HG03159 (cell line): Measurements from ENCODE around the gene SLAMF1.
"Not testable (repeated sequence)": the region's sequence is repeated elsewhere in the genome, so short reads cannot be mapped to it uniquely, and the experiment has no call there.

Source experiments
- ATAC-seq: cut with Tn5 transposase; IDR thresholded peaks from one replicate; pipeline ENCODE4 v1.9.1; 2021; ENCODE audit warnings: mild to moderate bottlenecking, moderate library complexity; ENCODE audit not compliant: unreplicated experiment

The SLAMF1 gene

GRCh38 chr1:160665330-160666078, 18.7 kb upstream of the SLAMF1 start:
- no peak for ATAC-seq

GRCh38 chr1:160664573-160665051, 17.8 kb upstream of the SLAMF1 start:
- ATAC-seq, result no peak

GRCh38 chr1:160662910-160663309, 16.1 kb upstream of the SLAMF1 start:
- no peak for ATAC-seq

GRCh38 chr1:160659566-160659965, 12.7 kb upstream of the SLAMF1 start:
- no peak for ATAC-seq

- no peak for ATAC-seq
Observed at GRCh38 chr1:160658814-160659193, 12.0 kb upstream of the SLAMF1 start.

GRCh38 chr1:160658162-160658813, 11.4 kb upstream of the SLAMF1 start:
- no peak for ATAC-seq

- ATAC-seq, result no peak
Observed at GRCh38 chr1:160657250-160657781, 10.5 kb upstream of the SLAMF1 start.

- ATAC-seq, result no peak
Observed at GRCh38 chr1:160656737-160657136, 9.9 kb upstream of the SLAMF1 start.

GRCh38 chr1:160653620-160654016, 6.8 kb upstream of the SLAMF1 start:
- ATAC-seq, result no peak

GRCh38 chr1:160652924-160653619, 6.2 kb upstream of the SLAMF1 start:
- no peak for ATAC-seq

- ATAC-seq, result not testable (repeated sequence)
Observed at GRCh38 chr1:160652065-160652641, 5.3 kb upstream of the SLAMF1 start.

- ATAC-seq, result no peak
Observed at GRCh38 chr1:160651433-160652064, 4.7 kb upstream of the SLAMF1 start.

GRCh38 chr1:160647329-160647720, 481 bp upstream of the SLAMF1 start:
- ATAC-seq, result no peak

GRCh38 chr1:160646180-160646579, 664 bp downstream of the SLAMF1 start:
- no peak for ATAC-seq

GRCh38 chr1:160645386-160646130, 1.3 kb downstream of the SLAMF1 start:
- no peak for ATAC-seq

GRCh38 chr1:160644399-160644798, 2.4 kb downstream of the SLAMF1 start:
- no peak for ATAC-seq

GRCh38 chr1:160643138-160643537, 3.7 kb downstream of the SLAMF1 start:
- ATAC-seq, result no peak

- ATAC-seq, result no peak
Observed at GRCh38 chr1:160642281-160642644, 4.6 kb downstream of the SLAMF1 start.

- no peak for ATAC-seq
Observed at GRCh38 chr1:160641323-160642280, 5.2 kb downstream of the SLAMF1 start.
